Umbilical cord (tissue), 2 donors: ENCODE measurements around the gene PCED1B. TPM values are rescaled to one million over a fixed set of nuclear protein-coding genes. Genes with fewer than 3 reads are reported as not detected.
"Not testable (repeated sequence)": the region's sequence is repeated elsewhere in the genome, so short reads cannot be mapped to it uniquely, and the experiment has no call there.

Experiments
- DNase-seq: peaks from one replicate; pipeline ENCODE4 v3.0.0-alpha.2; 2015; ENCODE audit warnings: low spot score
- total RNA-seq: library from RNA; depleted of rRNA; stranded (reverse); fragments of >200 nt; gene quantifications from one replicate; pipeline ENCODE4 v1.2.3, GENCODE V29; 2014; ENCODE audit warnings: low replicate concordance; ENCODE audit not compliant: insufficient read depth

The PCED1B gene, protein sequence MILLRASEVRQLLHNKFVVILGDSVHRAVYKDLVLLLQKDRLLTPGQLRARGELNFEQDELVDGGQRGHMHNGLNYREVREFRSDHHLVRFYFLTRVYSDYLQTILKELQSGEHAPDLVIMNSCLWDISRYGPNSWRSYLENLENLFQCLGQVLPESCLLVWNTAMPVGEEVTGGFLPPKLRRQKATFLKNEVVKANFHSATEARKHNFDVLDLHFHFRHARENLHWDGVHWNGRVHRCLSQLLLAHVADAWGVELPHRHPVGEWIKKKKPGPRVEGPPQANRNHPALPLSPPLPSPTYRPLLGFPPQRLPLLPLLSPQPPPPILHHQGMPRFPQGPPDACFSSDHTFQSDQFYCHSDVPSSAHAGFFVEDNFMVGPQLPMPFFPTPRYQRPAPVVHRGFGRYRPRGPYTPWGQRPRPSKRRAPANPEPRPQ
- total RNA-seq = 6.5 TPM

- DNase-seq = peak; percentile 77
Observed at GRCh38 chr12:47079468-47079980, at the start of gene PCED1B, which contains the start of gene AMIGO2. Gene PCED1B, plus strand, starts transcription at chr12:47079621. Its CDS starts 155,443 bp downstream, at chr12:47235064. Gene AMIGO2, minus strand, starts transcription at chr12:47079959. Its CDS starts 957 bp downstream, at chr12:47079002.

DNA sequence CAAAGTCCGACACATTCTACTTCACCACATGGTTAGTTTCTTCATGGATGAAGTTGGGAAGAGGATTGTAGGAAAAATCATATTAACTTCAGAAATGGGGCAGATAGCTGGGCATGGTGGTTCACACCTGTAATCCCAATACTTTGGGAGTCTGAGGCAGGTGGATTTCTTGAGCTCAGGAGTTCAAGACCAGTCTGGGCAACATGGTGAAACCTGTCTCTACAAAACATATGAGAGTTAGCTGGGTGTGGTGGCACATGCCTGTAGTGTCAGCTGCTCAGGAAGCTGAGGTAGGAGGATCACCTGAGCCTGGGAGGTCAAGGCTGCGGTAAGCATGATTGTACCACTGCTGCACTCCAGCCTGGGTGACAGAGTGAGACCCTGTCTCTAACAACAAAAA lies 49.5 kb upstream of the PCED1B start:
- DNase-seq = no peak

DNA sequence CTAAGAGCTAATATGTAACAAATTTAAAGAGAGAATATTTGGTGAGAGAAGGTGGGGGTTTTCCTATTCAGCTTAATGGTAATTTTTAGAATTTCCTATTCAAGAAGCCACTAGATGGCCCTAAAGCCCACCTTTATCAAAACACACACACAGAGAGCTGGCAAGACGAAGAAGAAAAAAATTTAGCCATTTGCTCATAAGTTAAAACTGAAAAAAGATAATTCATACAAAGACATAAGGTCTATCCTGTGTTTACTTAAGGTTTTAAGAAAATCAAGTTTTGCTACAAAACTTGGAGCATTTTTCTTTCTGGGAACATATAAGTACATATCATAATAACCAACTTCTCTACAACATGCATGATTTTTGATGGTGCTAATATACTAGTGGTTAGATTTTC lies 46.8 kb upstream of the PCED1B start:
- DNase-seq = peak; percentile 88

- no peak for DNase-seq
Observed at GRCh38 chr12:47033081-47033480, 46.3 kb upstream of the PCED1B start.

DNA sequence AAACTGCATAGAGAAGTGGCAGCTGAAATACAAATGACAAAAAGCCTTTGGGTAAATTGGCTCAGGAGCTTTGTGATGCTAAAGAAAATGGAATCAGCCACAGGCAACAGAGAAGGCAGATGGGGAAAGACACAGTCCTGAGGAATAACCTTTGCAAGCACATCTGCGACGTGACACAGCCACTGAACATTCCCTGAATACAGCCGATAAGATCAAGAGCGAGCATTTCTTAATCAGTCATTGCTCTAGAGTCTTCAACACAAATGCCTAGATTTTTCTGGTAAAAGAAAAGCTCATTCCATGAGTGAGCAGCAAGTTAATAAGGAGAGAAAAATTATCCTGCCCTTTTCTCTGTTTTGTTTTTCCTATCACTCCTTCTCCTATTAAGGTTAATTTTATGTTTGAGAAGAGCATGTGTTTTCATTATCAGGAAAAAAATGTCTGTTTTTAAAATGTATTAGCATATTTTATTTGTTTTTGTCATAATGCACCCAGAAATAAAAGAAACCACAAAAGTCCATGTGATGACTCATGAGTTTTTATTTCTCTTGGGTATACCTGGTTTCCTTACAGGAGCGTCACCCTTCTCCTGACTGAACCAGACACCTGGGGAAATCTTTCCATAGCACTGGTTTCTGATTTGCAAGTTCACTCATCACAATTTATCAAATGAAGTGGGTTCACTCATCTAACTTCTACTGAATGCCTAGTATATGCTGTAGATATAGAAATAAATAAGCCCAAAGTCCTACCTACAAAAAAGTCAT lies 45.4 kb upstream of the PCED1B start:
- DNase-seq = peak; percentile 50

DNA sequence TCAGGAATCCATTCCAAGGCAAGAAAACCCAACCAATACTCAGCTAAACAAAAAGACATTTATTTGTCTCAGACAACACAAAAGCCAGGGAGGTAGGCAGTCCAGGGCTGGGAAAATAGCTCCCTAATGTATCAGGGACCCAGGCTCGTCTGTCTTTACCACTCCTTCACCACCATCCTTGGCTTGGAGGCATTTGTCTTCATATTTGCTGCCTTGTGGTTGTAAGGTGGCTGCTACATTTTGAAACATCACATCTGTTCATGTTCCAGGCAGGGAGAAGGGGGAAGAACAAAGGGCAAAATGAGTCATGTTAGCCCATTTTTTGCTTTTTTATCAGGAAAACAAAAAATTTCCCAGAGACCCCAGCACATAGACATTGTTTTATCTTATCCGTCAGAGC lies 44.8 kb upstream of the PCED1B start:
- no peak for DNase-seq

DNA sequence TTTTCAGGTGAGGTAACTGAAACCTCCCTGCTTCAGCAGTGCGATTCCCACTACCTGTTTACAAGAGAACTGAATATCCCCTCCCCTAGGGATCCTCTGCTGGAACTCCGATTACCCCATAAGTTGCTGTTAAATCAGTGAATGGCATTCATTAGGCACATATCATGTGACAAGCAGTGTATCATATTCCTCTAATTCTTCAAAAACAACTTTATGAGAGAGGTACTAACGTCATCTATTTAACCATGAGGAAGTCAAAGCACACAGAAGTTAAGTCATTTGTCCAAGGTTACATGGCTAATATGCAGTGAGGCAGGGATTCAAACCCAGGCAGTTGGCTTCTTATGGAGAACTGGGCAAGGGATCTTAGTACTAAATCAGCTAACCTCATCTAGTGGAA lies 43.9 kb upstream of the PCED1B start:
- DNase-seq = no peak

DNA sequence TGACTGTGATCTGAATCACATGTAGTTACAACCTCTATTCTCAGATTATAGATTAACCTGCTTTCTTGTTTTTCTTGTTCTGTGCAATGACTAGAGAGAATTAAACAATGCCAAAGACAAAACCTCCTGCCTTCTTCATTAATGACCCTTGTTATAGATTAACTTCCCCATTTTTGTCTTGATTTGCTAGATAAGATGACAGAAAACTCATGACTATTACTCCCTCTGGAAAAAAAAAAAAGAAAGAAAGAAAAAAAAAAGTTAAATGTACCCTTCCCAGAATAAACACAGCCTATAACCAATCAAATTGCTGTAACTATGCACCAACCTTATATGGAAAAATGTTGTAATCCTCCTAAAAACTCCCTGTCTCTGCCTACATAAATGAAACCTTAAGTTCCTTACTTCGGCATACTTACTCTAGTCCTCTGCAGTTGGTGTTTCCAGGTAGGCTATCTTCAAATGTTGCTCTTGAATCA lies 41.1 kb upstream of the PCED1B start:
- DNase-seq = no peak

GRCh38 chr12:47039079-47039478 lies 40.3 kb upstream of the PCED1B start:
- DNase-seq = no peak

DNA sequence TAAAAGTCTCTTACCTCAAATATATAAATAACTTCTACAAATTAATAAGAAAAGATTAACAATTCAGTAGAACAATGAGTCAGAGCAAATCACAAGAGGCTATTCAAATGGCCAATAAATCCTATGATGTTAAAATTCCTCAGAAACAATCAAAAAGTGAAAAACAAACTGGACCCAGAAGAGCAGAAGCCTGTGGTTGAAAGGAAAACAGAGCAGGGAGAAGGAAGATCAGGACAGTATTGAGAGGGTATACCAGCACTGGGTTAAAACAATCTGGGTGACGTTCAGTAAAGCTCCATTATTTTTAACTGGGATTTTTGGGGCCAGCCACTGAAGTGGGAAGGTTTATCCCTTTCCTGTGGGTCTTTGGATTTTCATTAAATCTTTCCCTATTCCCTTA lies 39.7 kb upstream of the PCED1B start:
- DNase-seq = no peak

GRCh38 chr12:47041327-47041726 lies 38.1 kb upstream of the PCED1B start:
- no peak for DNase-seq

- DNase-seq = no peak
Observed at GRCh38 chr12:47048541-47048940, 30.9 kb upstream of the PCED1B start.

GRCh38 chr12:47051291-47051690 lies 28.1 kb upstream of the PCED1B start:
- not testable (repeated sequence) for DNase-seq

DNA sequence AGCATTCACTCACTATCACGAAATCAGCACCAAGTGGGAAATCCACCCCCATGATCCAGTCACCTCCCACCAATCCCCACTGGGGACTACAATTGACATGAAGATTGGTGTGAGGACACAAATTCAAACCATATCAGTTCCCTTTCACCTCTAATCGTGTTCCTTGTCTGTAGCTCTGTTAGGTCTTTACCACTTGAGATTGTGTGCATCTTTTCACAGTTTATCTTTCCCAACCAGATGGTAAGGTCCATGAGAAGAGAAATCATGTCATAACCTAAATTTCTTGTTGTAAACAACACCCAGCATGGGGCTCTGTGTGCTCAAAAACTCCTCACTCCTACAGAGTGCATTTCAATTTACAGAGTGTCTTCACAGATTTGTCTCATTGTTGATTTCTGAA lies 27.1 kb upstream of the PCED1B start:
- DNase-seq = no peak

- peak; percentile 97 for DNase-seq
Observed at GRCh38 chr12:47053961-47054360, 25.5 kb upstream of the PCED1B start.

DNA sequence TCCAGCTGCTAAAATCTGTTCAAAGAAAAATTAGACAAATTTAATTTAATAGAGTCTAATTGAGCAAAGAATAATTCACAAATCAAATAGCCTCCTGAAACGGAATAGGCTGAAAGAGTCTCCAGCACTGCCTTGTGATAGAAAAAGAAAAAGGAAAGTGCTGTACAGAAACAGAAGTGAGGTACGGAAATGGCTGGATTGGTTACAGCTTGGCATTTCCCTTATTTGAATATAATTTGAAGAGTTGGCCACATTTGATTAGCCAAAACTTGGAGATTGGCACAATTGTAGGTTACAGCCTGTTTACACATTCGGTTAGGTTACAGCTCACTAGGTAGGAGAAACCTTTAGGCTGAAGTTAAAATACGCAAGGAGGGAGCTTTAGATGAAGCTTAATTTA lies 24.8 kb upstream of the PCED1B start:
- no peak for DNase-seq

- DNase-seq = not testable (repeated sequence)
Observed at GRCh38 chr12:47055856-47056255, 23.6 kb upstream of the PCED1B start.

- DNase-seq = not testable (repeated sequence)
Observed at GRCh38 chr12:47056944-47057343, 22.5 kb upstream of the PCED1B start.

DNA sequence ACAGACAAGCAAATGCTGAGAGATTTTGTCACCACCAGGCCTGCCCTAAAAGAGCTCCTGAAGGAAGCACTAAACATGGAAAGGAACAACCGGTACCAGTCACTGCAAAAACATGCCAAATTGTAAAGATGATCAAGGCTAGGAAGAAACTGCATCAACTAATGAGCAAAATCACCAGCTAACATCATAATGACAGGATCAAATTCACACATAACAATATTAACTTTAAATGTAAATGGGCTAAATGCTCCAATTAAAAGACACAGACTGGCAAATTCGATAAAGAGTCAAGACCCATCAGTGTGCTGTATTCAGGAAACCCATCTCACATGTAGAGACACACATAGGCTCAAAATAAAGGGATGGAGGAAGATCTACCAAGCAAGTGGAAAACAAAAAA lies 20.8 kb upstream of the PCED1B start:
- DNase-seq = not testable (repeated sequence)

DNA sequence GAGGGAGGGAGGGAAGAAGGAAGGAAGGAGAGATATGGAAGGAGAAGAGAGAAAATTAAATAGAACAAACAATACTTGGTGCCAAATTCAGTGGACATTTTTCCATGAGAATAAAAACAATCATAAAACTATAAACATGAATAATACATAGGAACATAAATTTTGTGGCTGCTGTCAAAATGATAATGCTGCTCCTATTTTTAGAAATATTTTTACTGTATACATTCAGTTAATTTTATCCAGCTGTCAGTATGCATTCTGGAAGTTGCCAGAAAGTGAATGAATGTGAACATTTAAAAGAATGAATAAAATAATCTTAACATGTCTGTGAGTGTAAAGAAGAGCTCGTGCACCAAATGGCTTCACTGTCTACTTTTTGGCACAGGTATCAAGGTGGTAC lies 13.9 kb upstream of the PCED1B start:
- no peak for DNase-seq

DNA sequence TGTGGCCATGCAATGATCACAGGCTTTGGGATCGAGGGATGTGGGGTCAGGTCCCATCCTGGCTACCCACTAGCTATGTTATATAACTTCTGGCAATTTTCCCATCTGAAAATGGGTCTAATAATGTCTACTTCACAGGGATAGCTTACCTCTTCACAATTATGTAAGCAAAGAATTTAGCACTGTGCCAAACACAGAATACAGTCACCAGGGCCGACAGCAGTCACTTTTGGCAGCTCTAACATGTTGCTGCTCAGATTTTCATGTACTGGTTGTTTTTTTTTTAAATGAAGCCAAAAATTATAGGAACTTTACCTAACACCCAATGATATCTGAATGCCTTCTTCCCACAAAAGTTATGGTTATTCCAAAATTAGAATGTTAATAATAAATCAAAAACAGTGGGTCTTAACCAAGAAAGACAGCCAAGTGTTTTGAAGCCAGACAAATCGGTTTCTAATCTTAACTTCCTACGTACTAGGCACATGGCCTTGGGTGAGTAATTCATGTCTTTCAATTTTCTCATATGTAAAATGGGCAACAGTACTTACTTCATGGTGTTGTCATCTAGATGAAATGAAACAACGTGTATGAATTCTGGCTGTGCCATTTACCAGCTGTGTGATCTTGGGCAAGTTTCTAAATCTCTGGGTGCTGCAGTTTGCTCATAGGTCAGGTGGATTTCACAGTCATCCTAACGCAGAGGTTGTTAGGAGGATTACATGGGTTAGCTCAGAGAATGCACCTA lies 13.0 kb upstream of the PCED1B start:
- no peak for DNase-seq

GRCh38 chr12:47067176-47067575 lies 12.2 kb upstream of the PCED1B start:
- DNase-seq = no peak
